Heart right ventricle (tissue), 16 donors: ENCODE data around the gene USP31. TPM values are rescaled to one million over a fixed set of nuclear protein-coding genes. Genes with fewer than 3 reads are reported as not detected.

Source experiments
- ATAC-seq, 8 donors: fragments of 200-7000 bp; cut with Tn5 transposase; one replicate each; pipeline ENCODE4 v1.9.1; 2020; ENCODE audit warnings: mild to moderate bottlenecking in 8 of 8, moderate library complexity in 8 of 8, moderate number of reproducible peaks in 1 of 8
- DNase-seq, 2 donors: peaks; one replicate each; pipeline ENCODE4 v3.0.0-alpha.2; 2020
- H3K27ac ChIP-seq, 10 donors: fragments of 200-600 bp; sonication (generic) in 2 of 10; one replicate each; pipeline versions ENCODE4 v1.5.0 to v1.8.0; 2020 to 2022; ENCODE audit warnings: mild to moderate bottlenecking in 3 of 10
- H3K27me3 ChIP-seq, 7 donors: fragments of 200-600 bp; one replicate each; pipeline ENCODE4 v1.8.0; 2021 to 2022; ENCODE audit warnings: mild to moderate bottlenecking in 2 of 7
- H3K36me3 ChIP-seq, 9 donors: fragments of 200-600 bp; sonication (generic) in 1 of 9; one replicate each; pipeline versions ENCODE4 v1.5.0 to v1.8.0; 2020 to 2022; ENCODE audit warnings: mild to moderate bottlenecking in 2 of 9
- H3K4me1 ChIP-seq, 9 donors: fragments of 200-600 bp; sonication (generic) in 1 of 9; one replicate each; pipeline versions ENCODE4 v1.5.0 to v1.8.0; 2020 to 2022; ENCODE audit warnings: mild to moderate bottlenecking in 4 of 9
- H3K4me3 ChIP-seq, 10 donors: fragments of 200-600 bp; sonication (generic) in 2 of 10; one replicate each; pipeline versions ENCODE4 v1.5.0 to v1.8.0; 2020 to 2022; ENCODE audit warnings: mild to moderate bottlenecking in 7 of 10, moderate library complexity in 2 of 10
- H3K9me3 ChIP-seq, 11 donors: fragments of 200-600 bp in 10 of 11; sonication (generic) in 2 of 11; one replicate each; pipeline versions ENCODE4 v1.5.0 to v1.8.0; 2013 to 2022; ENCODE audit warnings: mild to moderate bottlenecking in 2 of 11, control low read depth in 1 of 11, moderate library complexity in 1 of 11
- CTCF ChIP-seq, 9 donors: fragments of 200-600 bp; sonication (generic) in 2 of 9; IDR thresholded peaks; one replicate each; pipeline versions ENCODE4 v1.5.0 to v1.8.0; 2021 to 2022; ENCODE audit warnings: antibody characterized with exemption in 9 of 9, mild to moderate bottlenecking in 5 of 9, moderate library complexity in 1 of 9
- WGBS, 2 donors: extraction: QIAGEN DNeasy Blood & Tissue Kit; methylation state at CpG; one replicate each; pipeline ENCODE4 v1.1.7; 2013; ENCODE audit warnings: inconsistent platforms in 1 of 2; 5-methylcytosine and 5-hydroxymethylcytosine counted together
- intact Hi-C, 10 donors: fragments of 100-400 bp; cut with DNase I; formaldehyde crosslinking; loops; one replicate each; pipeline versions ENCODE4 v1.11.1 to v1.14.2; 2022
- long read RNA-seq, 3 donors: library from polyadenylated mRNA; unstranded; transcript quantifications; one replicate each; pipeline ENCODE4 v2.0.0, GENCODE V29; 2020 to 2021
- polyA plus RNA-seq, 2 donors: library from polyadenylated mRNA; stranded (reverse); fragments of 200-250 nt; gene quantifications; one replicate each; pipeline ENCODE4 v1.2.3, GENCODE V29; 2013
- total RNA-seq, 10 donors: library from RNA; stranded (reverse); fragmentation: NEBNext Ultra II Directional in 3 of 10; extraction: Animal tissue kit (Norgen Biotek cat#: 25700) in 3 of 10; gene quantifications; one replicate each; pipeline versions ENCODE4 v1.2.1 to v1.2.4, GENCODE V29; 2021 to 2023
- donor health status: Arrhythmogenic right ventricular cardiomyopathy.
- donor health status: ischemic (EF 13 %, LVEDD 7.1; RV severe dilation, severe dysfunction).
- donor health status: healthy with polysubstance abuse.
- donor health status: DM: no; HTN: yes; CAD: no.
- donor health status: DM: no; HTN: no; CAD: no.
- donor health status: ischemic (EF 25% LVEDD 6.9; RV normal size, moderate dysfunction).
- donor health status: ischemic (EF 25% LVEDD 5.7; RV mildly dilated, moderate dysfunction).
- donor health status: healthy.
- donor health status: DM: yes; HTN: yes; CAD: no.
- donor health status: Ischemic cardiomyopathy.
- donor health status: ischemic (EF 35%, LVEDD 5.7; RV mildly dilated, moderate dysfunction).
- donor health status: nonischemic (EF 11% LVEDD 7.7; RV severe dilation, severe dysfunction).
- donor health status: DM: yes; HTN: yes; CAD: no.
- donor health status: PGD.
- donor health status: ischemic (EF 29% LVEDD 5.4; RV normal size, mild dysfunction).
- donor health status: nonischemic (EF 23%, LVEDD 6.1; RV moderate dilation, normal function).

The USP31 gene
- total RNA-seq (10 to 100 TPM; 19.0 to 32.1 (median 23.2) TPM), polyA plus RNA-seq (10 to 100 TPM in 1 of 2 donors, 1 to 10 TPM in 1; 8.9 to 21.8 TPM)
- long read RNA-seq, donor 1, full-length matches to known transcripts: 1 of 42 reads
- long read RNA-seq, donor 1, partial matches to known transcripts: 33 of 42 reads
- long read RNA-seq, donor 1, other reads (novel, unspliced or antisense): 8 of 42 reads
- long read RNA-seq, donor 2, partial matches to known transcripts: 21 of 27 reads
- long read RNA-seq, donor 2, other reads (novel, unspliced or antisense): 6 of 27 reads
- long read RNA-seq, donor 3, partial matches to known transcripts: 3 of 18 reads
- long read RNA-seq, donor 3, other reads (novel, unspliced or antisense): 15 of 18 reads

DNA sequence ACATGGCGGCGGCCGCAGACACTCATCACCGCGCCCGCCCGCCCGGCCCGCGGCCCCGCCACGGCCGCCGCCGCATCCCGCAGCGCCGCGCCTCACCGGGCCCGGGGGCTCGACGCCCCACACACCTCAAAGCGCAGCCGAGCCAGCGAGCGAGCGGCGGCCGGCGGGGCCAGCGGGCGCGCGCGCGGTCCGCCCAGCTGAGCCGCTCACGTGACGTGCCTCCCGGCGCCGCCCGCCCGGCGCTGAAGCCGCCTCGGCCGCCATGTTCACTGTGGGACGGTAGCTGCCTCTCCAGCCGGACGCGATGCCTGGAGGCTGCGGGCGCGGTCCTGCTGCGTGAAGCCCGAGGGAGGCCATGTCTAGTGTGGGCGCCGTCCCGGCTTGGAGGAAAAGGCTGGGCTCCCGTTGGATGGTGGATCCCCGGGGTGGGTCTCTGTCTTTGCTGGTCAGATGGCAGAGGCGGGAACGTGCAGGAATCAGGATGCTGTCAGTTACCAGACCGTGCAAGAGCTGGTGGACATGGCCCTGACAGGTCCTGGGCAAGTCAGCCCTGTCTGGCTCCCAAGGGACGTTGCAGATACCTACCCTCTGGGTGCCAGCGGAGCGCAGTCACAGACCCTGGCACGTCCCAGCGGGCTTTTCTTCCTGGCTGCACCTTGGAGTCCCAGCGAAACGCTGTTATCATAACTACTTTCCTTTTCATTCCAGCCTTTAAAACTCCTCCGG is at the start of gene USP31:
USP31 (minus strand) TSS at position 186 of the 726 bp plus-strand sequence; CDS start at position 4, 182 bp downstream.
- H3K9me3 ChIP-seq: no peaks in the 10 kb centered on the region
- intact Hi-C loops: loop anchor here in 7 of 10 donors (2.0 to 10.0 kb wide), 5 partner anchors 65 to 85 kb away; no protein-coding TSS in a partner anchor
- H3K4me1 ChIP-seq: peaks cover 3 to 47% (median 40%) of the 10 kb centered on the region in 9 donors
- H3K27ac ChIP-seq: peak within 1 kb of the TSS; percentile 73 to 96 (median 84)
- peak within 1 kb of the TSS; percentile 37 to 92 (median 78) for H3K4me3 ChIP-seq
- DNase-seq (peak; percentile 96 to 97), ATAC-seq (peak; percentile 98 to 100 (median 100))
- no peak for TF ChIP-seq CTCF (IDR thresholded peaks at IDR 0.05)
- 0 to 1% methylated on average over 50 to 75 of the region's 75 CpGs for WGBS, 2 donors
- H3K27me3 ChIP-seq: peaks cover 0 to 3% (median 0%) of the 10 kb centered on the region in 7 donors
- H3K36me3 ChIP-seq: no peaks in the 10 kb centered on the region

DNA sequence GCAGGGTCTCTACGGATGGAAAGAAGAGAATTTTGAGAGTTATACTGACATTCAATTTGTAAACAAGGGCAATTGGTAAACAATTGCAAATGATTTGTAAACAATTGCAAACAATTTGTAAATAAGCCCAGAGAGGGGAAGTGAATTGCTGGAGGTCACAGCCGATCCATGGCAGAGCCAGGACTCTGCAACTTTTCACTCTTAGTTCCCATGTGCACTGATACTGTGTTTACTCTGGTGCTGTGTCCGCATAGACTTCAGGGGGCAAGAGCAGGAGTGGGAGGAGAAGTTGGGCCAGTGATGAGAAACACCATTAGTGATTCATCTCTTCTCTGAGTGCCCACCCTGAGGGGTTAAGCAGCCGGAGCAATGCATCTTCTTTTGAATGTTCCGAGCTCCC is 47.3 kb upstream of the USP31 start:
- ATAC-seq: no peak

GRCh38 chr16:23195366-23195978 is 46.2 kb upstream of the USP31 start:
- Histone ChIP-seq H3K36me3 (no peaks in the 10 kb centered on the region), H3K9me3 (no peaks in the 10 kb centered on the region), H3K27ac (peak overlapping the region in 4 of 10 donors; percentile 2 to 41 (median 20)), H3K4me3 (no peak overlapping the region), H3K27me3 (peaks cover 0 to 9% (median 0%) of the 10 kb centered on the region in 7 donors), H3K4me1 (peaks cover 7 to 24% (median 15%) of the 10 kb centered on the region in 9 donors)
- no peak for TF ChIP-seq CTCF (IDR thresholded peaks at IDR 0.05)
- WGBS, 2 donors: 58% methylated on average over 3 of the region's 3 CpGs
- peak in 5 of 8 donors; percentile 33 to 68 (median 56) for ATAC-seq
- DNase-seq: no peak
- intact Hi-C loops: no loop called here

More for the DNA sequence above, 47.3 kb upstream of the USP31 start:
- H3K27ac ChIP-seq: no peak overlapping the region
- no peaks in the 10 kb centered on the region for H3K36me3 ChIP-seq
- no peak for DNase-seq
- TF ChIP-seq CTCF (IDR thresholded peaks at IDR 0.05): no peak
- H3K4me3 ChIP-seq: no peak overlapping the region
- intact Hi-C loops: no loop called here
- peaks cover 0 to 13% (median 0%) of the 10 kb centered on the region in 7 donors for H3K27me3 ChIP-seq
- 44 to 73% methylated on average over 5 of the region's 5 CpGs for WGBS, 2 donors
- peaks cover 7 to 24% (median 15%) of the 10 kb centered on the region in 9 donors for H3K4me1 ChIP-seq
- H3K9me3 ChIP-seq: no peaks in the 10 kb centered on the region
